ENCODE results near the gene SPATS2L.

- TF ChIP-seq CTCF (IDR thresholded peaks at IDR 0.05) (no peak), POLR2A (IDR thresholded peaks at IDR 0.05; ENCODE audit: low read depth) (no peak), EP300 (IDR thresholded peaks at IDR 0.05) (no peak), POLR2AphosphoS5 (IDR thresholded peaks at IDR 0.05) (no peak)
Measured at GRCh38 chr2:200347301-200347700, 40.8 kb downstream of the SPATS2L start.

All from esophagus muscularis mucosa (tissue), 4 donors.